HepG2 (cell line): ENCODE measurements around the gene GRK6. TPM values are rescaled to one million over a fixed set of nuclear protein-coding genes. Genes with fewer than 3 reads are reported as not detected.

Experiments
- ARHGAP35 ChIP-seq: sonication (generic); formaldehyde crosslinking; IDR thresholded peaks from 2 replicates; pipeline ENCODE4 v1.9.0; 2022; ENCODE audit warnings: mild to moderate bottlenecking, inconsistent platforms, moderate library complexity, missing genetic modification reagents, borderline replicate concordance
- HMG20B ChIP-seq: conservative IDR thresholded peaks from 2 replicates; pipeline ENCODE4 v1.6.1; 2016; ENCODE audit warnings: missing genetic modification reagents, missing compliant biosample characterization
- ISX ChIP-seq: sonication (generic); formaldehyde crosslinking; conservative IDR thresholded peaks from 2 replicates; pipeline ENCODE4 v1.5.0; 2020; ENCODE audit warnings: missing genetic modification reagents
- KDM5A ChIP-seq: fragments of 200-600 bp; sonication (generic); IDR thresholded peaks from 2 replicates; pipeline ENCODE4 v1.7.0; 2018; ENCODE audit warnings: antibody characterized with exemption, mild to moderate bottlenecking, low read length, borderline replicate concordance
- KLF13 ChIP-seq: sonication (generic); formaldehyde crosslinking; IDR thresholded peaks from 2 replicates; pipeline ENCODE4 v1.4.0; 2020; ENCODE audit warnings: mild to moderate bottlenecking, missing genetic modification reagents
- SALL1 ChIP-seq: sonication (generic); formaldehyde crosslinking; IDR thresholded peaks from 2 replicates; pipeline ENCODE4 v1.8.0; 2022; ENCODE audit warnings: mild to moderate bottlenecking, missing genetic modification reagents
- SMAD3 ChIP-seq: sonication (generic); formaldehyde crosslinking; IDR thresholded peaks from 2 replicates; pipeline ENCODE4 v1.4.0; 2020; ENCODE audit warnings: missing genetic modification reagents
- TARDBP ChIP-seq: sonication (generic); formaldehyde crosslinking; IDR thresholded peaks from 2 replicates; pipeline ENCODE4 v1.8.0; 2022; ENCODE audit warnings: mild to moderate bottlenecking, missing genetic modification reagents
- TGIF2 ChIP-seq: IDR thresholded peaks from 2 replicates; pipeline ENCODE4 v1.6.1; 2016; ENCODE audit warnings: control low read depth, missing compliant biosample characterization
- XRCC5 ChIP-seq: fragments of 200-400 bp; formaldehyde crosslinking; optimal IDR thresholded peaks from 2 replicates; pipeline ENCODE3; 2017; ENCODE audit warnings: mild to moderate bottlenecking, low read length
- ZBTB21 ChIP-seq: sonication (generic); formaldehyde crosslinking; IDR thresholded peaks from 2 replicates; pipeline ENCODE4 v1.4.0; 2020; ENCODE audit warnings: missing genetic modification reagents
- ZBTB38 ChIP-seq: sonication (generic); formaldehyde crosslinking; IDR thresholded peaks from 2 replicates; pipeline ENCODE4 v1.5.1; 2020; ENCODE audit warnings: mild to moderate bottlenecking, missing genetic modification reagents
- polyA plus RNA-seq, 8 experiments: library from polyadenylated mRNA; depleted of rRNA in 3 of 8; stranded (reverse) in 7 of 8; unstranded in 1 of 8; fragments of >200 nt; fragmentation: Illumina TruSeq in 4 of 8; extraction: Trizol in 4 of 8; gene quantifications; 2 replicates each; pipeline versions ENCODE4 v1.2.1 to v1.2.3, GENCODE V29; 2011 to 2016; ENCODE audit warnings: low read depth in 4 of 8, missing spikeins in 1 of 8, mixed read lengths in 1 of 8; ENCODE audit not compliant: insufficient read depth in 1 of 8
- total RNA-seq, 5 experiments: library from RNA; depleted of rRNA; stranded (reverse); fragments of >200 nt; fragmentation: Illumina TruSeq; extraction: Trizol; gene quantifications; 2 replicates each; pipeline ENCODE4 v1.2.3, GENCODE V29; 2016; ENCODE audit warnings: low read depth in 1 of 5
- TF ChIP-seq, protein P1 (sequence below): sonication (generic); formaldehyde crosslinking; IDR thresholded peaks from 2 replicates; pipeline ENCODE4 v1.4.0; 2020; ENCODE audit warnings: missing genetic modification reagents, borderline replicate concordance
- TF ChIP-seq, protein P2 (sequence below): sonication (generic); formaldehyde crosslinking; IDR thresholded peaks from 2 replicates; pipeline ENCODE4 v1.4.0; 2020; ENCODE audit warnings: mild to moderate bottlenecking, missing genetic modification reagents
- TF ChIP-seq, protein P3 (sequence below): sonication (generic); formaldehyde crosslinking; IDR thresholded peaks from 2 replicates; pipeline ENCODE4 v1.5.0; 2020; ENCODE audit warnings: mild to moderate bottlenecking, missing genetic modification reagents
- TF ChIP-seq, protein P4 (sequence below): IDR thresholded peaks from 2 replicates; pipeline ENCODE4 v1.4.0; 2020; ENCODE audit warnings: mild to moderate bottlenecking, missing genetic modification reagents
- TF ChIP-seq, protein P5 (sequence below): IDR thresholded peaks from 2 replicates; pipeline ENCODE4 v1.6.1; 2018; ENCODE audit warnings: missing genetic modification reagents, mild to moderate bottlenecking, missing compliant biosample characterization

The GRK6 gene
- total and polyA plus RNA-seq, 2 of the 13 experiments (the other 11 are each of a cell fraction or from before 2014, with no cell fraction given): 13.2 to 19.9 TPM

DNA sequence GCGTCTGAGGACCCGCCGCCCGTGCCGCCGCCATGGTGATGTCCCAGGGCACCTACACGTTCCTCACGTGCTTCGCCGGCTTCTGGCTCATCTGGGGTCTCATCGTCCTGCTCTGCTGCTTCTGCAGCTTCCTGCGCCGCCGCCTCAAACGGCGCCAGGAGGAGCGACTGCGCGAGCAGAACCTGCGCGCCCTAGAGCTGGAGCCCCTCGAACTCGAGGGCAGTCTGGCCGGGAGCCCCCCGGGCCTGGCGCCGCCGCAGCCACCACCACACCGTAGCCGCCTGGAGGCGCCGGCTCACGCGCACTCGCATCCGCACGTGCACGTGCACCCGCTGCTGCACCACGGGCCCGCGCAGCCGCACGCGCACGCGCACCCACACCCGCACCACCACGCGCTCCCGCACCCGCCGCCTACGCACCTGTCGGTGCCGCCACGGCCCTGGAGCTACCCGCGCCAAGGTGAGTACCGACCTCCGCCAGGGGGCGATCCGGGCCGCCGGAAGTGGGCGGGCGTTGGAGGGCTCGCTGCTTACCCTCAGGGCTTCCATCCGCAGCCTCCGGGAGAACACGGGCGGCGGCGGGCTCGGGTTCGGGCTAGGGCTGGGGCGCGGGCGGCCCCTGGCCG is 28.7 kb downstream of the GRK6 start (continued):
- TF ChIP-seq, protein P1, sequence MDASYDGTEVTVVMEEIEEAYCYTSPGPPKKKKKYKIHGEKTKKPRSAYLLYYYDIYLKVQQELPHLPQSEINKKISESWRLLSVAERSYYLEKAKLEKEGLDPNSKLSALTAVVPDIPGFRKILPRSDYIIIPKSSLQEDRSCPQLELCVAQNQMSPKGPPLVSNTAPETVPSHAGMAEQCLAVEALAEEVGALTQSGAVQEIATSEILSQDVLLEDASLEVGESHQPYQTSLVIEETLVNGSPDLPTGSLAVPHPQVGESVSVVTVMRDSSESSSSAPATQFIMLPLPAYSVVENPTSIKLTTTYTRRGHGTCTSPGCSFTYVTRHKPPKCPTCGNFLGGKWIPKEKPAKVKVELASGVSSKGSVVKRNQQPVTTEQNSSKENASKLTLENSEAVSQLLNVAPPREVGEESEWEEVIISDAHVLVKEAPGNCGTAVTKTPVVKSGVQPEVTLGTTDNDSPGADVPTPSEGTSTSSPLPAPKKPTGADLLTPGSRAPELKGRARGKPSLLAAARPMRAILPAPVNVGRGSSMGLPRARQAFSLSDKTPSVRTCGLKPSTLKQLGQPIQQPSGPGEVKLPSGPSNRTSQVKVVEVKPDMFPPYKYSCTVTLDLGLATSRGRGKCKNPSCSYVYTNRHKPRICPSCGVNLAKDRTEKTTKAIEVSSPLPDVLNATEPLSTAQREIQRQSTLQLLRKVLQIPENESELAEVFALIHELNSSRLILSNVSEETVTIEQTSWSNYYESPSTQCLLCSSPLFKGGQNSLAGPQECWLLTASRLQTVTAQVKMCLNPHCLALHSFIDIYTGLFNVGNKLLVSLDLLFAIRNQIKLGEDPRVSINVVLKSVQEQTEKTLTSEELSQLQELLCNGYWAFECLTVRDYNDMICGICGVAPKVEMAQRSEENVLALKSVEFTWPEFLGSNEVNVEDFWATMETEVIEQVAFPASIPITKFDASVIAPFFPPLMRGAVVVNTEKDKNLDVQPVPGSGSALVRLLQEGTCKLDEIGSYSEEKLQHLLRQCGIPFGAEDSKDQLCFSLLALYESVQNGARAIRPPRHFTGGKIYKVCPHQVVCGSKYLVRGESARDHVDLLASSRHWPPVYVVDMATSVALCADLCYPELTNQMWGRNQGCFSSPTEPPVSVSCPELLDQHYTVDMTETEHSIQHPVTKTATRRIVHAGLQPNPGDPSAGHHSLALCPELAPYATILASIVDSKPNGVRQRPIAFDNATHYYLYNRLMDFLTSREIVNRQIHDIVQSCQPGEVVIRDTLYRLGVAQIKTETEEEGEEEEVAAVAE (CRISPR knock-in tag): peak; percentile 52; the same call in 1 of the 2 replicates
- TF ChIP-seq KLF13 (CRISPR knock-in tag) (no peak), TARDBP (CRISPR knock-in tag) (peak; percentile 73; the same call in 1 of the 2 replicates), TGIF2 (peak; percentile 79; the same call in 1 of the 2 replicates), SALL1 (CRISPR knock-in tag) (peak; percentile 54), KDM5A (peak; percentile 11; the same call in 1 of the 2 replicates), ZBTB21 (CRISPR knock-in tag) (peak; percentile 54; the same call in 1 of the 2 replicates), HMG20B (0 out of 2 replicates have a peak, but pooled peaks have one; percentile 26), ISX (CRISPR knock-in tag) (no peak), ARHGAP35 (CRISPR knock-in tag) (no peak), XRCC5 (peak; percentile 64), ZBTB38 (CRISPR knock-in tag) (peak; percentile 60; the same call in 1 of the 2 replicates), SMAD3 (0 out of 2 replicates have a peak, but pooled peaks have one; percentile 30)
- TF ChIP-seq, protein P2, sequence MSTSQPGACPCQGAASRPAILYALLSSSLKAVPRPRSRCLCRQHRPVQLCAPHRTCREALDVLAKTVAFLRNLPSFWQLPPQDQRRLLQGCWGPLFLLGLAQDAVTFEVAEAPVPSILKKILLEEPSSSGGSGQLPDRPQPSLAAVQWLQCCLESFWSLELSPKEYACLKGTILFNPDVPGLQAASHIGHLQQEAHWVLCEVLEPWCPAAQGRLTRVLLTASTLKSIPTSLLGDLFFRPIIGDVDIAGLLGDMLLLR: peak; percentile 75
- TF ChIP-seq, protein P3, sequence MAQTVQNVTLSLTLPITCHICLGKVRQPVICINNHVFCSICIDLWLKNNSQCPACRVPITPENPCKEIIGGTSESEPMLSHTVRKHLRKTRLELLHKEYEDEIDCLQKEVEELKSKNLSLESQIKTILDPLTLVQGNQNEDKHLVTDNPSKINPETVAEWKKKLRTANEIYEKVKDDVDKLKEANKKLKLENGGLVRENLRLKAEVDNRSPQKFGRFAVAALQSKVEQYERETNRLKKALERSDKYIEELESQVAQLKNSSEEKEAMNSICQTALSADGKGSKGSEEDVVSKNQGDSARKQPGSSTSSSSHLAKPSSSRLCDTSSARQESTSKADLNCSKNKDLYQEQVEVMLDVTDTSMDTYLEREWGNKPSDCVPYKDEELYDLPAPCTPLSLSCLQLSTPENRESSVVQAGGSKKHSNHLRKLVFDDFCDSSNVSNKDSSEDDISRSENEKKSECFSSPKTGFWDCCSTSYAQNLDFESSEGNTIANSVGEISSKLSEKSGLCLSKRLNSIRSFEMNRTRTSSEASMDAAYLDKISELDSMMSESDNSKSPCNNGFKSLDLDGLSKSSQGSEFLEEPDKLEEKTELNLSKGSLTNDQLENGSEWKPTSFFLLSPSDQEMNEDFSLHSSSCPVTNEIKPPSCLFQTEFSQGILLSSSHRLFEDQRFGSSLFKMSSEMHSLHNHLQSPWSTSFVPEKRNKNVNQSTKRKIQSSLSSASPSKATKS (CRISPR knock-in tag): no peak
- TF ChIP-seq, protein P4, sequence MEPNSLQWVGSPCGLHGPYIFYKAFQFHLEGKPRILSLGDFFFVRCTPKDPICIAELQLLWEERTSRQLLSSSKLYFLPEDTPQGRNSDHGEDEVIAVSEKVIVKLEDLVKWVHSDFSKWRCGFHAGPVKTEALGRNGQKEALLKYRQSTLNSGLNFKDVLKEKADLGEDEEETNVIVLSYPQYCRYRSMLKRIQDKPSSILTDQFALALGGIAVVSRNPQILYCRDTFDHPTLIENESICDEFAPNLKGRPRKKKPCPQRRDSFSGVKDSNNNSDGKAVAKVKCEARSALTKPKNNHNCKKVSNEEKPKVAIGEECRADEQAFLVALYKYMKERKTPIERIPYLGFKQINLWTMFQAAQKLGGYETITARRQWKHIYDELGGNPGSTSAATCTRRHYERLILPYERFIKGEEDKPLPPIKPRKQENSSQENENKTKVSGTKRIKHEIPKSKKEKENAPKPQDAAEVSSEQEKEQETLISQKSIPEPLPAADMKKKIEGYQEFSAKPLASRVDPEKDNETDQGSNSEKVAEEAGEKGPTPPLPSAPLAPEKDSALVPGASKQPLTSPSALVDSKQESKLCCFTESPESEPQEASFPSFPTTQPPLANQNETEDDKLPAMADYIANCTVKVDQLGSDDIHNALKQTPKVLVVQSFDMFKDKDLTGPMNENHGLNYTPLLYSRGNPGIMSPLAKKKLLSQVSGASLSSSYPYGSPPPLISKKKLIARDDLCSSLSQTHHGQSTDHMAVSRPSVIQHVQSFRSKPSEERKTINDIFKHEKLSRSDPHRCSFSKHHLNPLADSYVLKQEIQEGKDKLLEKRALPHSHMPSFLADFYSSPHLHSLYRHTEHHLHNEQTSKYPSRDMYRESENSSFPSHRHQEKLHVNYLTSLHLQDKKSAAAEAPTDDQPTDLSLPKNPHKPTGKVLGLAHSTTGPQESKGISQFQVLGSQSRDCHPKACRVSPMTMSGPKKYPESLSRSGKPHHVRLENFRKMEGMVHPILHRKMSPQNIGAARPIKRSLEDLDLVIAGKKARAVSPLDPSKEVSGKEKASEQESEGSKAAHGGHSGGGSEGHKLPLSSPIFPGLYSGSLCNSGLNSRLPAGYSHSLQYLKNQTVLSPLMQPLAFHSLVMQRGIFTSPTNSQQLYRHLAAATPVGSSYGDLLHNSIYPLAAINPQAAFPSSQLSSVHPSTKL (CRISPR knock-in tag): peak; percentile 51
- TF ChIP-seq, protein P5, sequence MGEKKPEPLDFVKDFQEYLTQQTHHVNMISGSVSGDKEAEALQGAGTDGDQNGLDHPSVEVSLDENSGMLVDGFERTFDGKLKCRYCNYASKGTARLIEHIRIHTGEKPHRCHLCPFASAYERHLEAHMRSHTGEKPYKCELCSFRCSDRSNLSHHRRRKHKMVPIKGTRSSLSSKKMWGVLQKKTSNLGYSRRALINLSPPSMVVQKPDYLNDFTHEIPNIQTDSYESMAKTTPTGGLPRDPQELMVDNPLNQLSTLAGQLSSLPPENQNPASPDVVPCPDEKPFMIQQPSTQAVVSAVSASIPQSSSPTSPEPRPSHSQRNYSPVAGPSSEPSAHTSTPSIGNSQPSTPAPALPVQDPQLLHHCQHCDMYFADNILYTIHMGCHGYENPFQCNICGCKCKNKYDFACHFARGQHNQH (CRISPR knock-in tag): no peak
